OCI-LY7 (cell line): ENCODE data around the gene ANKRD18B. TPM values are rescaled to one million over a fixed set of nuclear protein-coding genes. Genes with fewer than 3 reads are reported as not detected.
"Not testable (repeated sequence)": the region's sequence is repeated elsewhere in the genome, so short reads cannot be mapped to it uniquely, and the experiment has no call there.

ENCODE experiments used
- BruUV-seq: library from RNA; stranded (reverse); fragments of 400-500 nt; replicated peaks from 2 replicates; lab custom pipeline; 2021; lab: Mats Ljungman, UMichigan
- CTCF ChIA-PET: fragments of 300-600 bp; sonication (Branson Sonifier 250); formaldehyde crosslinking; loops from one replicate; lab custom pipeline; 2022; ENCODE audit warnings: antibody characterized with exemption; ENCODE audit not compliant: unreplicated experiment; lab: Charles Lee
- POLR2A ChIA-PET: fragments of 300-600 bp; sonication (Branson Sonifier 250); formaldehyde crosslinking; loops from one replicate; lab custom pipeline; 2022; ENCODE audit warnings: antibody characterized with exemption; lab: Charles Lee
- DNase-seq: peaks from one replicate; pipeline ENCODE4 v3.0.0-alpha.2; 2015; ENCODE audit warnings: low spot score
- H2AFZ ChIP-seq: fragments of 200-600 bp; sonication (generic), shearing (Covaris generic); 2 replicates; pipeline ENCODE4 v1.6.1; 2014; ENCODE audit warnings: mild to moderate bottlenecking, antibody characterized with exemption, low read length, moderate library complexity
- H3K27ac ChIP-seq: fragments of 200-600 bp; sonication (generic); 2 replicates; pipeline ENCODE4 v1.5.1; 2014; ENCODE audit warnings: mixed run types, low read depth, mild to moderate bottlenecking, moderate library complexity, low read length, inconsistent platforms; ENCODE audit not compliant: poor library complexity, severe bottlenecking
- H3K36me3 ChIP-seq: fragments of 200-600 bp; sonication (generic); 2 replicates; pipeline ENCODE4 v1.6.1; 2014; ENCODE audit warnings: mild to moderate bottlenecking, antibody characterized with exemption, low read length, moderate library complexity, mixed read lengths; ENCODE audit not compliant: insufficient read depth
- H3K4me1 ChIP-seq: fragments of 200-600 bp; sonication (generic); 2 replicates; pipeline ENCODE4 v1.5.1; 2014; ENCODE audit warnings: mild to moderate bottlenecking, low read length; ENCODE audit not compliant: insufficient read depth, poor library complexity, severe bottlenecking
- H3K4me2 ChIP-seq: fragments of 200-600 bp; sonication (generic); 2 replicates; pipeline ENCODE4 v1.6.1; 2014; ENCODE audit warnings: mild to moderate bottlenecking, low read length
- H3K4me3 ChIP-seq: fragments of 200-600 bp; sonication (generic); 2 replicates; pipeline ENCODE4 v1.5.1; 2014; ENCODE audit warnings: mild to moderate bottlenecking, low read depth, low read length; ENCODE audit not compliant: poor library complexity, severe bottlenecking
- H3K79me2 ChIP-seq: fragments of 200-600 bp; sonication (generic); 2 replicates; pipeline ENCODE4 v1.6.1; 2016; ENCODE audit warnings: low read depth, mild to moderate bottlenecking, low read length, moderate library complexity, mixed read lengths; ENCODE audit not compliant: insufficient read depth
- H3K9me2 ChIP-seq: fragments of 200-600 bp; sonication (generic); 2 replicates; pipeline ENCODE4 v1.6.1; 2016; ENCODE audit warnings: mild to moderate bottlenecking, low read length, mixed read lengths; ENCODE audit not compliant: insufficient read depth
- H3K9me3 ChIP-seq: fragments of 200-600 bp; sonication (generic); 2 replicates; pipeline ENCODE4 v1.6.1; 2014; ENCODE audit warnings: mild to moderate bottlenecking, mixed run types, low read length, mixed read lengths
- H4K20me1 ChIP-seq: fragments of 200-600 bp; sonication (generic); 2 replicates; pipeline ENCODE4 v1.6.1; 2014; ENCODE audit warnings: mild to moderate bottlenecking, antibody characterized with exemption, low read length, moderate library complexity, mixed read lengths; ENCODE audit not compliant: insufficient read depth
- CTCF ChIP-seq: fragments of 200-600 bp; sonication (generic); conservative IDR thresholded peaks from 2 replicates; pipeline ENCODE4 v1.5.1; 2014; ENCODE audit warnings: mild to moderate bottlenecking, antibody characterized with exemption, low read length, moderate library complexity, mixed read lengths
- EZH2phosphoT487 ChIP-seq: fragments of 200-600 bp; sonication (generic); IDR thresholded peaks from 2 replicates; pipeline ENCODE4 v1.6.1; 2018; ENCODE audit warnings: low read depth, borderline replicate concordance, mild to moderate bottlenecking, mixed run types, antibody characterized with exemption, low read length, moderate library complexity, mixed read lengths
- intact Hi-C: fragments of 100-400 bp; cut with micrococcal nuclease; formaldehyde crosslinking; loops from one replicate; pipeline ENCODE4 v1.10.0; 2022; ENCODE audit not compliant: unreplicated experiment
- total RNA-seq, 2 experiments: library from RNA; depleted of rRNA in 1 of 2; stranded (reverse); fragments of >200 nt in 1 of 2; shearing (Covaris generic) in 1 of 2; gene quantifications; 2 replicates each; pipeline ENCODE4 v1.2.3, GENCODE V29; 2014 to 2022

ANKRD18B gene
- total RNA-seq, 2 experiments from 2014 or later = not detected

DNA sequence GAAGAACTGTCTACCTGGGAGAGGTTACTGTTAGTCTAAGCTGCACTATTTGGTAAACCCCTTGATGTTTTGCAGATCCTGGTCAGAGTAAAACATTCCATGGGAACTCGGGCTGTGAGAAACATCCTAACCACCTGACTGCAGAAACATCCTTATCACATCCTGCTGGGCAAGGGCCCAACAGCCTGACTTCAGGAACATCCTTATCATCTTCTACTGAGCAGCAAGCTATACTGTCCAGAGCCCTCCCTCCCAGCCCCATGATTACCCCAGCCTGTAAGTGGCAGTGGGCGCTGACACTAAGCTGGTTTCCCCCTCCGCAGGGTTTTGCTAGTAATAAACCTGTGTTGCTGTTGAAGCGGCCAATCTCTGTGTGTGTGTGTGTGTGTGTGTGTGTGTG lies 80.9 kb downstream of the ANKRD18B start:
- H3K27ac ChIP-seq, H3K36me3 ChIP-seq, H3K79me2 ChIP-seq, POLR2A ChIA-PET, CTCF ChIA-PET, H4K20me1 ChIP-seq, H3K9me2 ChIP-seq, H3K4me2 ChIP-seq, BruUV-seq, H3K9me3 ChIP-seq, H2AFZ ChIP-seq, DNase-seq, H3K4me1 ChIP-seq, H3K4me3 ChIP-seq: not testable (repeated sequence)
- intact Hi-C loops = loop anchor here (10.0 kb wide), 1 partner anchor 60 kb away; no protein-coding TSS in a partner anchor

- Histone ChIP-seq H3K4me2 (no peak overlapping the region), H3K4me1 (no peaks in the 10 kb centered on the region), H3K36me3 (no peaks in the 10 kb centered on the region), H4K20me1 (no peaks in the 10 kb centered on the region), H3K27ac (no peak overlapping the region), H3K9me2 (no peaks in the 10 kb centered on the region), H2AFZ (no peak overlapping the region), H3K9me3 (no peaks in the 10 kb centered on the region), H3K4me3 (no peak overlapping the region), H3K79me2 (no peaks in the 10 kb centered on the region)
- CTCF ChIA-PET = interaction anchor here (0.6 kb wide), 1 partner anchor 83 kb away, joined by 3 read pairs; no protein-coding TSS in a partner anchor
- intact Hi-C loops = no loop called here
- TF ChIP-seq EZH2phosphoT487 (no peak), CTCF (no peak)
- POLR2A ChIA-PET = no interaction called here
- DNase-seq = no peak
- no TSS peak for BruUV-seq
Measured at GRCh38 chr9:33611358-33611757, 87.3 kb downstream of the ANKRD18B start.

DNA sequence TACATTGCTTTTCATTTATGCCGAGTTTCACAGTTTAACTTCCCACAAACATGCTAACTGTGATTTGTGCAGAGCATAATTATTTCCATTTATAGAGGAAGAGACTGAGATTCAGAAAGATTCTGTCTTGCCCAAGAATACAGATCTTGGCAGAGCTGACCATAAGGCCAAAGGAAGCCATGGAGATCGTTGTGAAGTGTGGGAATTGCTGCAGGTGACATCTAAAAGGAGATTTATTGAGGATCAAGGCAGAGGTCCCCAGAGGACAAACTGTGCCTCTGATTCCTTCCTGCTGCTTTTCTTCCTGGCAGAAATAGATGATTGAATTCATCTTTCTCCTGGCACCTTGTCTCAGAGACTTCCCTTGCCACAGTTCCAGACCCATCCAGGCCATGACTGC lies 88.4 kb downstream of the ANKRD18B start:
- POLR2A ChIA-PET, H3K4me3 ChIP-seq, H3K9me2 ChIP-seq, intact Hi-C loops, H3K4me2 ChIP-seq, H3K79me2 ChIP-seq, H3K27ac ChIP-seq, H3K9me3 ChIP-seq, DNase-seq, CTCF ChIA-PET, H4K20me1 ChIP-seq, H3K36me3 ChIP-seq, H2AFZ ChIP-seq, BruUV-seq, H3K4me1 ChIP-seq: not testable (repeated sequence)
